Effector memory CD8-positive, alpha-beta T cell (primary cell): ENCODE data around the gene C6orf132.

Source experiments
- ATAC-seq: fragments of 150-1000 bp; cut with Tn5 transposase; replicated peaks from 2 replicates; pipeline ENCODE4 v1.10.0; 2021; ENCODE audit warnings: mild to moderate bottlenecking, moderate library complexity
- DNase-seq, 3 experiments: peaks; one replicate each; pipeline ENCODE4 v3.0.0; 2021
- H3K27ac Mint-ChIP-seq, 2 donors: one replicate each; pipeline ENCODE4 v1.8.0; 2022; ENCODE audit warnings: mild to moderate bottlenecking in 2 of 2, mixed read lengths in 2 of 2, moderate library complexity in 2 of 2
- H3K27me3 Mint-ChIP-seq, 2 donors: one replicate each; pipeline ENCODE4 v1.8.0; 2022; ENCODE audit warnings: mixed read lengths in 2 of 2
- H3K36me3 Mint-ChIP-seq: one replicate; pipeline ENCODE4 v1.8.0; 2022; ENCODE audit warnings: mild to moderate bottlenecking, moderate library complexity, mixed read lengths; ENCODE audit not compliant: insufficient read depth
- H3K4me1 Mint-ChIP-seq, 2 donors: one replicate each; pipeline ENCODE4 v1.8.0; 2022; ENCODE audit warnings: low read depth in 2 of 2, mixed read lengths in 2 of 2
- H3K4me3 Mint-ChIP-seq, 2 donors: one replicate each; pipeline ENCODE4 v1.8.0; 2022; ENCODE audit warnings: mild to moderate bottlenecking in 2 of 2, mixed read lengths in 2 of 2, moderate library complexity in 2 of 2
- H3K9me3 Mint-ChIP-seq, 2 donors: one replicate each; pipeline ENCODE4 v1.8.0; 2022; ENCODE audit warnings: mixed read lengths in 2 of 2

C6orf132 gene

GRCh38 chr6:42120895-42121865 lies 21.2 kb downstream of the C6orf132 start:
- H3K27me3 Mint-ChIP-seq, result peaks cover 10 to 15% of the 10 kb centered on the region in 2 donors
- no peak overlapping the region for H3K27ac Mint-ChIP-seq
- DNase-seq (no peak), ATAC-seq (no peak)
- H3K4me1 Mint-ChIP-seq, result no peaks in the 10 kb centered on the region
- no peaks in the 10 kb centered on the region for H3K36me3 Mint-ChIP-seq
- no peaks in the 10 kb centered on the region for H3K9me3 Mint-ChIP-seq
- no peak overlapping the region for H3K4me3 Mint-ChIP-seq

- H3K4me1 Mint-ChIP-seq, result no peaks in the 10 kb centered on the region
- H3K27me3 Mint-ChIP-seq, result peaks cover 11 to 24% of the 10 kb centered on the region in 2 donors
- DNase-seq, result no peak
- no peaks in the 10 kb centered on the region for H3K9me3 Mint-ChIP-seq
- H3K27ac Mint-ChIP-seq, result no peak overlapping the region
- ATAC-seq, result no peak
- H3K36me3 Mint-ChIP-seq, result no peaks in the 10 kb centered on the region
- H3K4me3 Mint-ChIP-seq, result no peak overlapping the region
Measured at GRCh38 chr6:42118162-42119001, 24.0 kb downstream of the C6orf132 start.

- DNase-seq, result no peak
- Mint-ChIP-seq H3K36me3 (no peaks in the 10 kb centered on the region), H3K27ac (no peak overlapping the region), H3K4me3 (no peak overlapping the region), H3K9me3 (no peaks in the 10 kb centered on the region), H3K27me3 (peaks cover 11 to 29% of the 10 kb centered on the region in 2 donors), H3K4me1 (no peaks in the 10 kb centered on the region)
- no peak for ATAC-seq
Measured at GRCh38 chr6:42117843-42118161, 24.6 kb downstream of the C6orf132 start.

- peaks cover 17 to 39% of the 10 kb centered on the region in 2 donors for H3K27me3 Mint-ChIP-seq
- no peaks in the 10 kb centered on the region for H3K36me3 Mint-ChIP-seq
- H3K4me1 Mint-ChIP-seq, result no peaks in the 10 kb centered on the region
- no peak overlapping the region for H3K4me3 Mint-ChIP-seq
- no peak overlapping the region for H3K27ac Mint-ChIP-seq
- DNase-seq (no peak), ATAC-seq (no peak)
- no peaks in the 10 kb centered on the region for H3K9me3 Mint-ChIP-seq
Measured at GRCh38 chr6:42113936-42114636, 28.3 kb downstream of the C6orf132 start.

GRCh38 chr6:42112351-42112750 lies 30.1 kb downstream of the C6orf132 start:
- no peak overlapping the region for H3K27ac Mint-ChIP-seq
- no peaks in the 10 kb centered on the region for H3K36me3 Mint-ChIP-seq
- no peaks in the 10 kb centered on the region for H3K9me3 Mint-ChIP-seq
- H3K4me1 Mint-ChIP-seq, result no peaks in the 10 kb centered on the region
- DNase-seq, result no peak
- no peak for ATAC-seq
- no peak overlapping the region for H3K4me3 Mint-ChIP-seq
- peaks cover 17 to 36% of the 10 kb centered on the region in 2 donors for H3K27me3 Mint-ChIP-seq

GRCh38 chr6:42110683-42111082 lies 31.7 kb downstream of the C6orf132 start:
- ATAC-seq (no peak), DNase-seq (no peak)
- H3K27me3 Mint-ChIP-seq, result peaks cover 6 to 21% of the 10 kb centered on the region in 2 donors
- no peaks in the 10 kb centered on the region for H3K36me3 Mint-ChIP-seq
- H3K4me1 Mint-ChIP-seq, result no peaks in the 10 kb centered on the region
- H3K27ac Mint-ChIP-seq, result no peak overlapping the region
- H3K9me3 Mint-ChIP-seq, result no peaks in the 10 kb centered on the region
- H3K4me3 Mint-ChIP-seq, result no peak overlapping the region

- H3K27ac Mint-ChIP-seq, result peak overlapping the region in 1 of 2 donors; percentile 82
- ATAC-seq (no peak), DNase-seq (no peak)
- peaks cover 6 to 7% of the 10 kb centered on the region in 2 donors for H3K4me1 Mint-ChIP-seq
- H3K27me3 Mint-ChIP-seq, result peaks cover 6 to 13% of the 10 kb centered on the region in 2 donors
- no peaks in the 10 kb centered on the region for H3K9me3 Mint-ChIP-seq
- no peaks in the 10 kb centered on the region for H3K36me3 Mint-ChIP-seq
- no peak overlapping the region for H3K4me3 Mint-ChIP-seq
Measured at GRCh38 chr6:42108071-42108470, 34.3 kb downstream of the C6orf132 start.

- H3K4me3 Mint-ChIP-seq, result no peak overlapping the region
- DNase-seq (no peak), ATAC-seq (no peak)
- peaks cover 6 to 7% of the 10 kb centered on the region in 2 donors for H3K4me1 Mint-ChIP-seq
- no peaks in the 10 kb centered on the region for H3K36me3 Mint-ChIP-seq
- H3K27me3 Mint-ChIP-seq, result no peaks in the 10 kb centered on the region
- no peak overlapping the region for H3K27ac Mint-ChIP-seq
- H3K9me3 Mint-ChIP-seq, result no peaks in the 10 kb centered on the region
Measured at GRCh38 chr6:42106112-42107023, 36.1 kb downstream of the C6orf132 start.

- peak overlapping the region in 1 of 2 donors; percentile 71 for H3K4me3 Mint-ChIP-seq
- no peak for DNase-seq
- H3K4me1 Mint-ChIP-seq, result peaks cover 6 to 7% of the 10 kb centered on the region in 2 donors
- ATAC-seq, result no peak
- no peaks in the 10 kb centered on the region for H3K27me3 Mint-ChIP-seq
- H3K36me3 Mint-ChIP-seq, result no peaks in the 10 kb centered on the region
- no peaks in the 10 kb centered on the region for H3K9me3 Mint-ChIP-seq
- H3K27ac Mint-ChIP-seq, result no peak overlapping the region
Measured at GRCh38 chr6:42105709-42106108, 36.7 kb downstream of the C6orf132 start.

- Mint-ChIP-seq H3K4me3 (peak overlapping the region; percentile 66 to 71), H3K9me3 (no peaks in the 10 kb centered on the region), H3K27ac (no peak overlapping the region), H3K36me3 (no peaks in the 10 kb centered on the region), H3K27me3 (no peaks in the 10 kb centered on the region), H3K4me1 (peaks cover 6 to 7% of the 10 kb centered on the region in 2 donors)
- ATAC-seq, result no peak
- DNase-seq, result no peak
Measured at GRCh38 chr6:42105156-42105648, 37.2 kb downstream of the C6orf132 start.

- Mint-ChIP-seq H3K36me3 (no peaks in the 10 kb centered on the region), H3K9me3 (no peaks in the 10 kb centered on the region), H3K4me3 (peak overlapping the region; percentile 66 to 71), H3K27ac (no peak overlapping the region), H3K27me3 (no peaks in the 10 kb centered on the region), H3K4me1 (peaks cover 6 to 7% of the 10 kb centered on the region in 2 donors)
- ATAC-seq (no peak), DNase-seq (no peak)
Measured at GRCh38 chr6:42104804-42105125, 37.7 kb downstream of the C6orf132 start.

- no peaks in the 10 kb centered on the region for H3K9me3 Mint-ChIP-seq
- H3K4me3 Mint-ChIP-seq, result peak overlapping the region; percentile 66 to 71
- ATAC-seq (peak; percentile 91), DNase-seq (peak; percentile 65 to 77 (median 69))
- H3K27me3 Mint-ChIP-seq, result no peaks in the 10 kb centered on the region
- H3K36me3 Mint-ChIP-seq, result no peaks in the 10 kb centered on the region
- H3K27ac Mint-ChIP-seq, result peak overlapping the region; percentile 32 to 50
- peaks cover 6 to 7% of the 10 kb centered on the region in 2 donors for H3K4me1 Mint-ChIP-seq
Measured at GRCh38 chr6:42104095-42104803, 38.2 kb downstream of the C6orf132 start.
